GM12878 (cell line): Measurements from ENCODE around the gene VEPH1. TPM values are rescaled to one million over a fixed set of nuclear protein-coding genes. Genes with fewer than 3 reads are reported as not detected.

Source experiments
- ATAC-seq: fragments of 200-7000 bp; cut with Tn5 transposase; 3 replicates; pipeline ENCODE4 v1.9.1; 2020; ENCODE audit warnings: mild to moderate bottlenecking, moderate library complexity
- BruUV-seq: library from RNA; stranded (reverse); fragments of 400-500 nt; replicated peaks from 2 replicates; lab custom pipeline; 2021; lab: Mats Ljungman, UMichigan
- CTCF ChIA-PET: fragments of 300-600 bp; sonication (Branson Sonifier 250); formaldehyde crosslinking; extraction: SDS; loops from one replicate; lab custom pipeline; 2021; ENCODE audit warnings: inconsistent platforms; lab: Yijun Ruan, JAX
- POLR2A ChIA-PET: fragments of 350-600 bp; formaldehyde crosslinking; extraction: SDS; loops from one replicate; lab custom pipeline; 2021; ENCODE audit warnings: inconsistent platforms; lab: Charles Lee
- RAD21 ChIA-PET: fragments of 300-600 bp; sonication (Branson Sonifier 250); formaldehyde crosslinking; loops from one replicate; lab custom pipeline; 2023; ENCODE audit warnings: antibody characterized with exemption; ENCODE audit not compliant: unreplicated experiment; lab: Charles Lee
- SMC1A ChIA-PET: fragments of 300-600 bp; sonication (Branson Sonifier 250); formaldehyde crosslinking; loops from one replicate; lab custom pipeline; 2023; ENCODE audit not compliant: unreplicated experiment, uncharacterized antibody; lab: Charles Lee
- DNase-seq: peaks from one replicate; pipeline ENCODE4 v3.0.0-alpha.2; 2011; ENCODE audit warnings: low read depth, low spot score
- FAIRE-seq: peaks from 3 replicates; lab custom pipeline; 2011; peaks lifted over from hg19 to GRCh38; lab: Jason Lieb, UNC
- H2AFZ ChIP-seq: 2 replicates; pipeline ENCODE4 v1.6.0; 2011; ENCODE audit warnings: low read depth, low read length, control low read depth; ENCODE audit not compliant: control insufficient read depth
- H3K27ac ChIP-seq: 2 replicates; pipeline ENCODE4 v1.5.1; 2011; ENCODE audit warnings: control low read depth; ENCODE audit not compliant: control insufficient read depth, insufficient read depth
- H3K27me3 ChIP-seq, 2 experiments: replicated peaks in 1 of 2; 2 replicates each; pipeline versions ENCODE4 v1.6.0 to v1.6.1; 2011; ENCODE audit warnings: low read length in 1 of 2; ENCODE audit not compliant: control insufficient read depth in 2 of 2, insufficient read depth in 2 of 2
- H3K36me3 ChIP-seq, 2 experiments: 2 replicates each; pipeline ENCODE4 v1.5.1; 2011; ENCODE audit warnings: low read length in 1 of 2; ENCODE audit not compliant: control insufficient read depth in 2 of 2, insufficient read depth in 2 of 2
- H3K4me1 ChIP-seq: 2 replicates; pipeline ENCODE4 v1.6.1; 2011; ENCODE audit warnings: mild to moderate bottlenecking, low read length, moderate library complexity, mixed read lengths; ENCODE audit not compliant: control insufficient read depth, insufficient read depth
- H3K4me2 ChIP-seq: 2 replicates; pipeline ENCODE4 v1.6.0; 2011; ENCODE audit warnings: control low read depth; ENCODE audit not compliant: control insufficient read depth, insufficient read depth
- H3K4me3 ChIP-seq: fragments of 200-600 bp; sonication (generic); 2 replicates; pipeline ENCODE4 v1.5.1; 2016
- H3K79me2 ChIP-seq: 2 replicates; pipeline ENCODE4 v1.6.0; 2011; ENCODE audit warnings: low read length; ENCODE audit not compliant: control insufficient read depth, insufficient read depth
- H3K9ac ChIP-seq: 2 replicates; pipeline ENCODE4 v1.8.0; 2011; ENCODE audit warnings: low read length, control low read depth, mixed read lengths; ENCODE audit not compliant: control insufficient read depth, insufficient read depth
- H3K9me3 ChIP-seq: replicated peaks from 3 replicates; pipeline ENCODE4 v1.5.1; 2011; ENCODE audit warnings: mild to moderate bottlenecking, low read length; ENCODE audit not compliant: control insufficient read depth, insufficient read depth
- H4K20me1 ChIP-seq: 2 replicates; pipeline ENCODE4 v1.6.0; 2011; ENCODE audit not compliant: control insufficient read depth, insufficient read depth
- BCL11A ChIP-seq: IDR thresholded peaks from 2 replicates; pipeline ENCODE4 v1.6.1; 2011; ENCODE audit warnings: low read depth, low read length
- EGR1 ChIP-seq, 2 experiments: IDR thresholded peaks; 1 replicate in 1 of 2; 2 replicates in 1 of 2; pipeline ENCODE4 v1.6.1; 2011 to 2012; ENCODE audit warnings: low read depth in 2 of 2, low read length in 2 of 2, borderline replicate concordance in 1 of 2, mild to moderate bottlenecking in 1 of 2, moderate library complexity in 1 of 2
- GATAD2B ChIP-seq: fragments of 450-650 bp; conservative IDR thresholded peaks from 2 replicates; pipeline ENCODE4 v1.6.1; 2017; ENCODE audit warnings: low read depth, mild to moderate bottlenecking, moderate library complexity
- HDGF ChIP-seq: fragments of 450-650 bp; IDR thresholded peaks from 2 replicates; pipeline ENCODE4 v1.6.1; 2016; ENCODE audit warnings: antibody characterized with exemption
- MYC ChIP-seq: IDR thresholded peaks from 2 replicates; pipeline ENCODE4 v1.6.1; 2011; ENCODE audit warnings: mild to moderate bottlenecking, low read length, moderate library complexity, inconsistent platforms; ENCODE audit not compliant: insufficient read depth, insufficient replicate concordance, insufficient read length, severe bottlenecking
- PAX8 ChIP-seq: fragments of 450-650 bp; IDR thresholded peaks from 2 replicates; pipeline ENCODE4 v1.6.1; 2017; ENCODE audit warnings: mild to moderate bottlenecking, moderate library complexity
- RBBP5 ChIP-seq: fragments of 200-600 bp; sonication (generic); conservative IDR thresholded peaks from 2 replicates; pipeline ENCODE4 v1.6.1; 2016
- SPI1 ChIP-seq: IDR thresholded peaks from 2 replicates; pipeline ENCODE4 v1.6.1; 2011; ENCODE audit warnings: low read depth, mild to moderate bottlenecking, low read length, moderate library complexity, borderline replicate concordance; ENCODE audit not compliant: insufficient read depth
- SRF ChIP-seq, 2 experiments: IDR thresholded peaks; 2 replicates each; pipeline ENCODE4 v1.6.1; 2011; ENCODE audit warnings: low read depth in 2 of 2, low read length in 2 of 2, mild to moderate bottlenecking in 1 of 2, moderate library complexity in 1 of 2
- WGBS: methylation state at CpG from one replicate; pipeline ENCODE4 v1.1.6; 2016; ENCODE audit warnings: low lambda C conversion rate; ENCODE audit not compliant: insufficient replicate concordance, insufficient coverage; ENCODE audit errors: missing lambda C conversion rate; 5-methylcytosine and 5-hydroxymethylcytosine counted together
- in situ Hi-C: fragments of 300-500 bp; cut with MboI; formaldehyde crosslinking; loops from 9 replicates; pipeline ENCODE4 v1.14.3; 2018; ENCODE audit warnings: mixed read lengths
- intact Hi-C: fragments of 100-400 bp; cut with micrococcal nuclease; formaldehyde crosslinking; loops from one replicate; pipeline ENCODE4 v1.14.2; 2022; ENCODE audit not compliant: unreplicated experiment
- polyA plus RNA-seq, 11 experiments: library from polyadenylated mRNA; depleted of rRNA in 4 of 11; unstranded in 6 of 11; stranded (reverse) in 5 of 11; fragments of >200 nt; fragmentation: Nextera tagmentation in 4 of 11; fragmentation: Illumina TruSeq in 1 of 11; extraction: Ambion mirVana in 4 of 11; extraction: Trizol in 1 of 11; gene quantifications; 1 replicate in 1 of 11; 2 replicates in 10 of 11; pipeline versions ENCODE4 v1.2.1 to v1.2.3, GENCODE V29; 2011 to 2016; ENCODE audit warnings: inconsistent platforms in 2 of 11, missing spikeins in 2 of 11, low read depth in 1 of 11
- total RNA-seq, 4 experiments: library from RNA; depleted of rRNA in 3 of 4; stranded (reverse); fragments of >200 nt in 3 of 4; fragmentation: Illumina TruSeq in 1 of 4; extraction: Trizol in 1 of 4; gene quantifications; 2 replicates each; pipeline versions ENCODE4 v1.2.1 to v1.2.3, GENCODE V29; 2013 to 2021
- TF ChIP-seq, protein P1 (sequence below): IDR thresholded peaks from 2 replicates; pipeline ENCODE4 v1.6.1; 2011; ENCODE audit warnings: borderline replicate concordance, low read depth, mild to moderate bottlenecking, moderate library complexity, mixed read lengths, low read length; ENCODE audit not compliant: insufficient read depth; ENCODE audit errors: extremely low read length
- TF ChIP-seq, protein P2 (sequence below): fragments of 450-650 bp; IDR thresholded peaks from 2 replicates; pipeline ENCODE4 v1.6.1; 2017; ENCODE audit warnings: antibody characterized with exemption, mild to moderate bottlenecking, moderate library complexity
- TF ChIP-seq, protein P3 (sequence below): IDR thresholded peaks from 2 replicates; pipeline ENCODE4 v1.6.1; 2011; ENCODE audit warnings: low read depth, low read length, improper control_type of control experiment, borderline replicate concordance
- TF ChIP-seq, protein P4 (sequence below): fragments of 450-650 bp; IDR thresholded peaks from 2 replicates; pipeline ENCODE4 v1.6.1; 2017; ENCODE audit warnings: borderline replicate concordance

Gene VEPH1
- total and polyA plus RNA-seq, 10 of the 15 experiments (the other 5 are each of a cell fraction or from before 2014, with no cell fraction given) = 0.04 to 0.26 (median 0.17) TPM; not detected in 7

DNA sequence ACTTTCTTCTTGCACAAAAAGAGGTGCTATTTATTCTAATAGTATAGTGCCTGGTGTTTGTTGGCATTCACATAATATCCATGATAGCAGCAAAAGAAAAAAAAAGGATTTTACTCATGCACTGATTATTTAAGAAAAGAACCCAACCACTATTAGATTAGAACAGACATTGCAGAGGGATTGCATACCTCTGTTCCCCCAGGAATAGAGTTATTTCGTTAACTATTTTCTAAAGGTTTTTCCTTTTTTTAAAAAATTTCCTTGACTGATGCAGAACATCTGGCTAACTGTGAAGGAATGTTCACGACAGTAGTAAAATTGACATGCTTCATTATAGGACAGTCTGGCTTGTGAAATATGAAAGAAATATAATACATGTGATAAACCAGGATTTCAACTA lies 203.1 kb downstream of the VEPH1 start (continued):
- TF ChIP-seq, protein P1, sequence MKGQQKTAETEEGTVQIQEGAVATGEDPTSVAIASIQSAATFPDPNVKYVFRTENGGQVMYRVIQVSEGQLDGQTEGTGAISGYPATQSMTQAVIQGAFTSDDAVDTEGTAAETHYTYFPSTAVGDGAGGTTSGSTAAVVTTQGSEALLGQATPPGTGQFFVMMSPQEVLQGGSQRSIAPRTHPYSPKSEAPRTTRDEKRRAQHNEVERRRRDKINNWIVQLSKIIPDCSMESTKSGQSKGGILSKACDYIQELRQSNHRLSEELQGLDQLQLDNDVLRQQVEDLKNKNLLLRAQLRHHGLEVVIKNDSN = no peak
- TF ChIP-seq EGR1 (IDR thresholded peaks at IDR 0.05; ENCODE audit: borderline replicate concordance in 1 of 2, low read depth in 2 of 2, low read length in 2 of 2) = no peak
- no peak for TF ChIP-seq SRF (IDR thresholded peaks at IDR 0.05; ENCODE audit: low read depth in 2 of 2, low read length in 2 of 2)
- no peak for TF ChIP-seq MYC

DNA sequence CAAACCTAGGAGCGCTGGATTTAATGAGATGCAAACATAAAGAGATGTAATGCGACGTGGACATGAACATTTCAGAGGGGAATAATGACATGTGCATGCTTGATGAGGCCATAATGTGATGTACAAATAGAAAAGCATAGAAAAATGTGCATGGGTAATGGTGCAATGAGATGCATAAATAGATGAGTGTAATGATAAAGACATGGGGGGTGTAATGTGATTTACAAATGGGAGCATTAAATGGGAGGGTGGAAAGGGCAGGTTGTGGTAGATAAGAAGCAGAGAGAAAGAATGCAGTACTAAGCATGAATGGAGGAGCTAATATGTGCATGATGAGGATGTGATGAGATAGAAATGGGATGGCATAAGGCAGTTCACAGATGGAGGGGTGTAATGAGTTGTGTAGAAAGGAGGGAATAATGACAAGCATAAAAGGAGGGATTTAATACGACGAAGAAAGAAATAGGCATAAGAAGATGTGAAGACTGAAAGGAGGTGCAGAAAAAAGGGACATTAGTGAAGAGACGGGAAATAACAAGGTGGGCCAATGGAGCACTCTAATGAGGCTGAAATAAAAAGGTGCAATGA lies 205.8 kb downstream of the VEPH1 start:
- Histone ChIP-seq H3K36me3 (no peaks in the 10 kb centered on the region), H3K27ac (no peak overlapping the region), H3K4me2 (no peak overlapping the region), H3K9me3 (no peaks in the 10 kb centered on the region), H3K9ac (no peak overlapping the region), H3K79me2 (no peaks in the 10 kb centered on the region), H2AFZ (no peak overlapping the region), H3K4me3 (no peak overlapping the region), H3K27me3 (no peaks in the 10 kb centered on the region), H4K20me1 (no peaks in the 10 kb centered on the region), H3K4me1 (no peaks in the 10 kb centered on the region)
- FAIRE-seq = no peak
- ChIA-PET SMC1A (no interaction called here), RAD21 (no interaction called here), POLR2A (no interaction called here), CTCF (no interaction called here)
- 37% methylated on average over 6 of the region's 6 CpGs for WGBS
- in situ Hi-C loops (no loop called here), intact Hi-C loops (no loop called here)
- ATAC-seq = no peak
- no TSS peak for BruUV-seq
- DNase-seq = no peak
- TF ChIP-seq GATAD2B = no peak
- TF ChIP-seq, protein P2, sequence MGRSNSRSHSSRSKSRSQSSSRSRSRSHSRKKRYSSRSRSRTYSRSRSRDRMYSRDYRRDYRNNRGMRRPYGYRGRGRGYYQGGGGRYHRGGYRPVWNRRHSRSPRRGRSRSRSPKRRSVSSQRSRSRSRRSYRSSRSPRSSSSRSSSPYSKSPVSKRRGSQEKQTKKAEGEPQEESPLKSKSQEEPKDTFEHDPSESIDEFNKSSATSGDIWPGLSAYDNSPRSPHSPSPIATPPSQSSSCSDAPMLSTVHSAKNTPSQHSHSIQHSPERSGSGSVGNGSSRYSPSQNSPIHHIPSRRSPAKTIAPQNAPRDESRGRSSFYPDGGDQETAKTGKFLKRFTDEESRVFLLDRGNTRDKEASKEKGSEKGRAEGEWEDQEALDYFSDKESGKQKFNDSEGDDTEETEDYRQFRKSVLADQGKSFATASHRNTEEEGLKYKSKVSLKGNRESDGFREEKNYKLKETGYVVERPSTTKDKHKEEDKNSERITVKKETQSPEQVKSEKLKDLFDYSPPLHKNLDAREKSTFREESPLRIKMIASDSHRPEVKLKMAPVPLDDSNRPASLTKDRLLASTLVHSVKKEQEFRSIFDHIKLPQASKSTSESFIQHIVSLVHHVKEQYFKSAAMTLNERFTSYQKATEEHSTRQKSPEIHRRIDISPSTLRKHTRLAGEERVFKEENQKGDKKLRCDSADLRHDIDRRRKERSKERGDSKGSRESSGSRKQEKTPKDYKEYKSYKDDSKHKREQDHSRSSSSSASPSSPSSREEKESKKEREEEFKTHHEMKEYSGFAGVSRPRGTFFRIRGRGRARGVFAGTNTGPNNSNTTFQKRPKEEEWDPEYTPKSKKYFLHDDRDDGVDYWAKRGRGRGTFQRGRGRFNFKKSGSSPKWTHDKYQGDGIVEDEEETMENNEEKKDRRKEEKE = no peak
- no peak for TF ChIP-seq BCL11A
- TF ChIP-seq, protein P3, sequence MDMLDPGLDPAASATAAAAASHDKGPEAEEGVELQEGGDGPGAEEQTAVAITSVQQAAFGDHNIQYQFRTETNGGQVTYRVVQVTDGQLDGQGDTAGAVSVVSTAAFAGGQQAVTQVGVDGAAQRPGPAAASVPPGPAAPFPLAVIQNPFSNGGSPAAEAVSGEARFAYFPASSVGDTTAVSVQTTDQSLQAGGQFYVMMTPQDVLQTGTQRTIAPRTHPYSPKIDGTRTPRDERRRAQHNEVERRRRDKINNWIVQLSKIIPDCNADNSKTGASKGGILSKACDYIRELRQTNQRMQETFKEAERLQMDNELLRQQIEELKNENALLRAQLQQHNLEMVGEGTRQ = no peak
- no peak for TF ChIP-seq SPI1
- no peak for TF ChIP-seq HDGF
- no peak for TF ChIP-seq PAX8
- TF ChIP-seq RBBP5 = no peak
- TF ChIP-seq, protein P4, sequence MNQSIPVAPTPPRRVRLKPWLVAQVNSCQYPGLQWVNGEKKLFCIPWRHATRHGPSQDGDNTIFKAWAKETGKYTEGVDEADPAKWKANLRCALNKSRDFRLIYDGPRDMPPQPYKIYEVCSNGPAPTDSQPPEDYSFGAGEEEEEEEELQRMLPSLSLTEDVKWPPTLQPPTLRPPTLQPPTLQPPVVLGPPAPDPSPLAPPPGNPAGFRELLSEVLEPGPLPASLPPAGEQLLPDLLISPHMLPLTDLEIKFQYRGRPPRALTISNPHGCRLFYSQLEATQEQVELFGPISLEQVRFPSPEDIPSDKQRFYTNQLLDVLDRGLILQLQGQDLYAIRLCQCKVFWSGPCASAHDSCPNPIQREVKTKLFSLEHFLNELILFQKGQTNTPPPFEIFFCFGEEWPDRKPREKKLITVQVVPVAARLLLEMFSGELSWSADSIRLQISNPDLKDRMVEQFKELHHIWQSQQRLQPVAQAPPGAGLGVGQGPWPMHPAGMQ = no peak
